ENCODE results near the gene SLC16A10.
"Not testable (repeated sequence)": the region's sequence is repeated elsewhere in the genome, so short reads cannot be mapped to it uniquely, and the experiment has no call there.

Gene SLC16A10

GRCh38 chr6:111221804-111222203, 134.5 kb downstream of the SLC16A10 start:
- DNase-seq: no peak

- no peak for DNase-seq
Observed at GRCh38 chr6:111222341-111222740, 135.0 kb downstream of the SLC16A10 start.

- DNase-seq: no peak
Observed at GRCh38 chr6:111228094-111228493, 140.8 kb downstream of the SLC16A10 start.

- DNase-seq: no peak
Observed at GRCh38 chr6:111230351-111231089, 143.2 kb downstream of the SLC16A10 start.

- no peak for DNase-seq
Observed at GRCh38 chr6:111231090-111231459, 143.8 kb downstream of the SLC16A10 start.

GRCh38 chr6:111237852-111238251, 150.5 kb downstream of the SLC16A10 start:
- DNase-seq: no peak

- DNase-seq: no peak
Observed at GRCh38 chr6:111238464-111239119, 151.3 kb downstream of the SLC16A10 start.

- DNase-seq: no peak
Observed at GRCh38 chr6:111239461-111239860, 152.2 kb downstream of the SLC16A10 start.

GRCh38 chr6:111242452-111242851, 155.1 kb downstream of the SLC16A10 start:
- no peak for DNase-seq

GRCh38 chr6:111243095-111243494, 155.8 kb downstream of the SLC16A10 start:
- DNase-seq: no peak

GRCh38 chr6:111248789-111249188, 161.5 kb downstream of the SLC16A10 start:
- DNase-seq: no peak

- DNase-seq: no peak
Observed at GRCh38 chr6:111250791-111251354, 163.6 kb downstream of the SLC16A10 start.

GRCh38 chr6:111252726-111253125, 165.4 kb downstream of the SLC16A10 start:
- DNase-seq: no peak

GRCh38 chr6:111254004-111254778, 166.9 kb downstream of the SLC16A10 start:
- no peak for DNase-seq

GRCh38 chr6:111254779-111255166, 167.5 kb downstream of the SLC16A10 start:
- no peak for DNase-seq

GRCh38 chr6:111255838-111256237, 168.5 kb downstream of the SLC16A10 start:
- not testable (repeated sequence) for DNase-seq

- no peak for DNase-seq
Observed at GRCh38 chr6:111256646-111257045, 169.3 kb downstream of the SLC16A10 start.

GRCh38 chr6:111258010-111258409, 170.7 kb downstream of the SLC16A10 start:
- DNase-seq: no peak

- DNase-seq: no peak
Observed at GRCh38 chr6:111258615-111259088, 171.3 kb downstream of the SLC16A10 start.

GRCh38 chr6:111259089-111259831, 172.0 kb downstream of the SLC16A10 start:
- peak; percentile 76 for DNase-seq

- DNase-seq: no peak
Observed at GRCh38 chr6:111260570-111261298, 173.4 kb downstream of the SLC16A10 start.

- no peak for DNase-seq
Observed at GRCh38 chr6:111263837-111264236, 176.5 kb downstream of the SLC16A10 start.

Data from NCI-H510A treated with DMSO at 0.1 percent for 48 hours (cell line).